Articular chondrocyte of knee joint (primary cell): Measurements from ENCODE around the gene ATAD5. TPM values are rescaled to one million over a fixed set of nuclear protein-coding genes. Genes with fewer than 3 reads are reported as not detected.

Experiments used
- small RNA-seq: library from RNA; depleted of rRNA; stranded (forward); fragments of <200 nt; gene quantifications from one replicate; pipeline ENCODE3, GENCODE V24; 2012
- total RNA-seq: library from RNA; depleted of rRNA; stranded (reverse); fragments of >200 nt; gene quantifications from 2 replicates; pipeline ENCODE4 v1.2.3, GENCODE V29; 2012

Gene ATAD5
- total RNA-seq: 2.7 and 3.0 TPM in 2 replicates

GRCh38 chr17:30831663-30832437, at the start of gene ATAD5:
Gene ATAD5, plus strand, starts transcription at chr17:30831966. Its CDS starts 382 bp downstream, at chr17:30832348.

GRCh38 chr17:30824356-30825145, 7.2 kb upstream of the ATAD5 start, which contains the start of gene CRLF3:
Gene CRLF3, minus strand, starts transcription at chr17:30824692. Its CDS starts 41 bp downstream, at chr17:30824651.

GRCh38 chr17:30906101-30906911, 74.5 kb downstream of the ATAD5 start, which contains the start of gene TEFM:
Gene TEFM, minus strand, starts transcription at chr17:30906238. Its CDS starts 40 bp downstream, at chr17:30906198.

GRCh38 chr17:30921544-30922196, 89.9 kb downstream of the ATAD5 start, which contains the start of gene ADAP2:
Gene ADAP2, plus strand, starts transcription at chr17:30921945. Its CDS starts 70 bp downstream, at chr17:30922015.

Small RNA genes lying within 50 kb of the gene (small RNA-seq; reads per million reads assigned to genes)
- not detected for gene RNU6-298P

Other genes starting within 250 kb of the ATAD5 start
- 11.2 and 14.6 TPM in 2 replicates for gene CRLF3, start 7.3 kb upstream of the ATAD5 start, total RNA-seq
- 16.8 and 19.3 TPM in 2 replicates for gene TEFM, start 74.3 kb downstream of the ATAD5 start, total RNA-seq
- gene ADAP2, start 90.0 kb downstream of the ATAD5 start, total RNA-seq: 0.22 and 0.39 TPM in 2 replicates
- gene RNF135, start 139.1 kb downstream of the ATAD5 start, total RNA-seq: 9.8 and 11.2 TPM in 2 replicates